RWPE1 (cell line): ENCODE results near the gene NT5DC1.
A peak's percentile ranks its signal among the peaks of the same experiment; 100 is the strongest.
"Not testable (repeated sequence)": the region's sequence is repeated elsewhere in the genome, so short reads cannot be mapped to it uniquely, and the experiment has no call there.

Source experiments
- CTCF ChIA-PET: fragments of 350-600 bp; sonication (Branson Sonifier 250); formaldehyde crosslinking; extraction: SDS; loops from one replicate; lab custom pipeline; 2021; lab: Yijun Ruan, JAX
- POLR2A ChIA-PET: fragments of 400-600 bp; formaldehyde crosslinking; extraction: SDS; loops from one replicate; lab custom pipeline; 2020; ENCODE audit warnings: antibody characterized with exemption; ENCODE audit not compliant: low non-redundant PET; lab: Yijun Ruan, JAX
- DNase-seq: peaks from one replicate; pipeline ENCODE4 v3.0.0; 2012; ENCODE audit warnings: low spot score
- H3K27ac ChIP-seq: fragments of 450-650 bp; 2 replicates; pipeline ENCODE4 v1.5.1; 2017
- TF ChIP-seq, protein P1 (sequence below): fragments of 450-650 bp; conservative IDR thresholded peaks from 2 replicates; pipeline ENCODE4 v1.5.1; 2017; ENCODE audit warnings: low read depth, mild to moderate bottlenecking

Gene NT5DC1

DNA sequence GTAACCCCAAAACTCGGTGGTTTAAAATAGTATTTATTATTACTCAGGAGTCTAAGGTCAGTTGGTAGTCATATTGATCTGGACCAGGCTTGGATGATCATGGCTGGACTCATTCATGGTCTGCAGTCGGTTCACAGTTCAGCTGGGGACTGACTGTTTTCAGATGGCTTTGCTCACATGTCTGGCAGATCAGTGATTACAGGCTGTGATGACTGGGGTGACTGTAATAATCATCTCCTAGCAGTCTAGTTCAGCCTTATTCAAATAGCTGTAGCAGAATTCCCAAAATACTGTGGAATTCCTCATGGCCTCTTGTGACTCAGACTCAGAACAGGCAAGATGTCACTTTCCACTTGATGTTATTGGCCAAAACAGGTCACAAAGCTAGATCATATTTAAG is 16.4 kb upstream of the NT5DC1 start:
- no peak overlapping the region for H3K27ac ChIP-seq
- ChIA-PET POLR2A (no interaction called here), CTCF (no interaction called here)
- no peak for DNase-seq
- TF ChIP-seq, protein P1, sequence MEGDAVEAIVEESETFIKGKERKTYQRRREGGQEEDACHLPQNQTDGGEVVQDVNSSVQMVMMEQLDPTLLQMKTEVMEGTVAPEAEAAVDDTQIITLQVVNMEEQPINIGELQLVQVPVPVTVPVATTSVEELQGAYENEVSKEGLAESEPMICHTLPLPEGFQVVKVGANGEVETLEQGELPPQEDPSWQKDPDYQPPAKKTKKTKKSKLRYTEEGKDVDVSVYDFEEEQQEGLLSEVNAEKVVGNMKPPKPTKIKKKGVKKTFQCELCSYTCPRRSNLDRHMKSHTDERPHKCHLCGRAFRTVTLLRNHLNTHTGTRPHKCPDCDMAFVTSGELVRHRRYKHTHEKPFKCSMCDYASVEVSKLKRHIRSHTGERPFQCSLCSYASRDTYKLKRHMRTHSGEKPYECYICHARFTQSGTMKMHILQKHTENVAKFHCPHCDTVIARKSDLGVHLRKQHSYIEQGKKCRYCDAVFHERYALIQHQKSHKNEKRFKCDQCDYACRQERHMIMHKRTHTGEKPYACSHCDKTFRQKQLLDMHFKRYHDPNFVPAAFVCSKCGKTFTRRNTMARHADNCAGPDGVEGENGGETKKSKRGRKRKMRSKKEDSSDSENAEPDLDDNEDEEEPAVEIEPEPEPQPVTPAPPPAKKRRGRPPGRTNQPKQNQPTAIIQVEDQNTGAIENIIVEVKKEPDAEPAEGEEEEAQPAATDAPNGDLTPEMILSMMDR: no peak

DNA sequence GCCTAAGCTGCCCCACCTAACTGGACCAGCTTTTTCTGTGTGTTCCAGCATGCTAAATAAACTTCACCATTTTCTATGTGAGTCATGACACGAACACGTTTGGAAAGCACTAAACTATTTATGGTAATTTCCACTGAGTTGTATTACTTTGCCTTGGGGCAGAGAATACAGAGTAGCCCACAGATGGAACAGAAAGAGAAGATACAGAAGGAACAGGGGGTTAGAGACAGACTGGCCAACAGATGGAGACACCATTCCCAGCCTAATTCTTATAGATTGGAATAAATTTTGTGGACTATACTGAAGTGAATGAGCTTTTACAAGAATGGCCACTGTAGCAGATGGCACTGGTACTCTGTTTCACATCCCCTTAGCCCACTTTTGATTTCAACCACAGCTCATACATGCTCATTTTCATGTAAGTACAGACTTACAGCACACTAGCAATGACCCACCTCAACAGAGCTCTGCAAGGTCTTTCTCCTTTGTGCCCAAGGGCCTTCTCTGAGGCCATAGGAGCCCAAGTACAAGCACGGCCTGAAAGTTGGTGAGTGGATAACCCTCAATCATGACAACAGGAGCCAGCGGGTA is 13.1 kb upstream of the NT5DC1 start:
- ChIA-PET CTCF (interaction anchor here (0.6 to 0.8 kb wide), 2 partner anchors 10 to 77 kb away, joined by 5 to 7 read pairs; no protein-coding TSS in a partner anchor), POLR2A (no interaction called here)
- DNase-seq: peak; percentile 64
- TF ChIP-seq, protein P1: no peak
- H3K27ac ChIP-seq: no peak overlapping the region

DNA sequence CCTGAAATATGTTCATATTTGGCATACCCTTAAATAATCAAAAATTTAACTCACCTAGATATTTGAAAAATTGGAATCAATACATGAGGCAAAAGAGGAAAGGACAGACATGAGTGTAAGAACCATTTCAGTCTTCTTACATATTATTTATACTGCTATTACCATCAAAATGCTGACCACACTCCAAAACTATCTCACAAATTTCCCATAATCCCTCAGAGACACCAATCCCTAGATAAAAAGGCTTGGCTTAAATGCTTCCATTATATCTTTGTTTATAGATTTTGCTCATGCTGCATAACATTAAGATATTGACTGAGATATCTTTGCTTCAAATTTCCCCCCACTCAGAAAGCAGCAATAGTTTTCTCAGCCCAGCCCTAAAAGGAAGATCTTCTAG is 11.7 kb upstream of the NT5DC1 start:
- TF ChIP-seq, protein P1: no peak
- no peak overlapping the region for H3K27ac ChIP-seq
- CTCF ChIA-PET: no interaction called here
- DNase-seq: no peak
- POLR2A ChIA-PET: no interaction called here

DNA sequence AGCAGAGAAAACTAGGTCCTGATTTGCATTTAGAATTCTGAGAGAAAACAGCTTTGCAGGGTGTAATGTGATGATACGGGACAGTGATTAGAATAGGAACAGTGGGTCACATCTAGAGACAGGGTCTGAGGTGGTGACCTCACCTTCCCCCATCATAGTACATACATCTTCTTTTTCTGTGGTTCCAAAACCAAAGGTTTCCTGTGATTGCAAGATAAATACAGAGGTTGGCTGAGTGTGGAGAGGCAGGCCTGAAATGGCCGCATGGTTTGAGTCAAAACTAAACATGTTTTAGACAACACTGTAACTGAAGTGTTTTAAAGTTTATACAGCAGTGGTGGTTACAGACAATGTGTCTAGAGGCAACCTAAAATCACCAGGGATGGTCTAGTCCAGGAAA is 10.4 kb upstream of the NT5DC1 start:
- no peak overlapping the region for H3K27ac ChIP-seq
- TF ChIP-seq, protein P1: no peak
- ChIA-PET CTCF (no interaction called here), POLR2A (no interaction called here)
- DNase-seq: no peak

DNA sequence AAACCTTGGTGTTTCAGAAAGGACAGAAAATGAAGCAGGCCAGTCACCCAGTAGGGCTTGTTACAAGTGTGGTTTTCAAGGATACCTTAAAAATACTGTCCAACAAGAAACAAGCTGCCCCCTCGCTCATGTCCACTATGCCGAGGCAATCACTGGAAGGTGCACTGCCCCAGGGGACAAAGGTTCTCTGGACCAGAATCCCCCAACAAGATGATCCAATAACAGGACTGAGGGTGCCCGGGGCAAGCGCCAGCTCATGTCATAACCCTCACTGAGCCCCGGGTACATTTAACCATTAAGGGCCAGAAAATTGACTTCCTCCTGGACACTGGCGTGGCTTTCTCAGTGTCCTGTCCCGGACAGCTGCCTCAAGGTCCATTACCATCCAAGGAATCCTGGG is 6.6 kb upstream of the NT5DC1 start:
- TF ChIP-seq, protein P1: no peak
- ChIA-PET CTCF (no interaction called here), POLR2A (no interaction called here)
- DNase-seq: no peak
- H3K27ac ChIP-seq: no peak overlapping the region

DNA sequence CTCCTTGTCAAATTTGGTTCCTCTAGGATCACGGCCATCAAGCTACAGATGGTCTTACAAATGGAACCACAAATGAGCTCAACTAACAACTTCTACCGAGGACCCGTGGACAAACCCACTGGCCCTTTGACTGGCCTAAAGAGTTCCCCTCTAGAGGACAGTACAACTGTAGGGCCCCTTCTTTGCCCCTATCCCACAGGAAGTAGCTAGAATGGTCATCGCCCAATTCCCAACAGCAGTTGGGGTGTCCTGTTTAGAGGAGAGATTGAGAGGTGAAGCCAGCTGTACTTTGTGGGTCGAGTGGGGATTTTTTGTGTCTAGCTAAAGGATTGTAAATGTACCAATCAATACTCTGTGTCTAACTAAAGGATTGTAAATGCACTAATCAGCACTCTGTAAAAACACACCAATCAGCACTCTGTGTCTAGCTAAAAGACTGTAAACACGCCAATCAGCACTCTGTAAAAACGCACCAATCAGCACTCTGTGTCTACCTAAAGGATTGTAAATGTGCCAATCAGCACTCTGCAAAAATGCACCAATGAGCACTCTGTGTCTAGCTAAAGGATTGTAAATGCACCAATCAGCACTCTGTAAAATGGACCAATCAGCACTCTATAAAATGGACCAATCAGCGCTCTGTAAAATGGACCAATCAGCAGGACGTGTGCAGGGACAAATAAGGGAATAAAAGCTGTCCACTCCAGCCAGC is 4.4 kb upstream of the NT5DC1 start:
- CTCF ChIA-PET: interaction anchor here (0.6 to 1.4 kb wide), 4 partner anchors 10 to 341 kb away, joined by 3 to 4 read pairs (median 4); no protein-coding TSS in a partner anchor
- DNase-seq, POLR2A ChIA-PET, H3K27ac ChIP-seq: not testable (repeated sequence)
